Measurements from ENCODE around the gene CREB5. TPM values are rescaled to one million over a fixed set of nuclear protein-coding genes. Genes with fewer than 3 reads are reported as not detected.

Gene CREB5
- total and polyA plus RNA-seq, 2 of the 8 experiments (the other 6 are each of a cell fraction or from before 2014, with no cell fraction given) = 2.4 to 2.7 TPM

GRCh38 chr7:28573059-28573553 is 160.8 kb downstream of the CREB5 start:
- no peaks in the 10 kb centered on the region for H3K36me3 ChIP-seq (ENCODE audit: control insufficient read depth in 2 of 4, insufficient read depth in 4 of 4, low read length in 3 of 4)
- no peak overlapping the region for H2AK5ac ChIP-seq (ENCODE audit: low read depth, low read length)
- no peak overlapping the region for H2AFZ ChIP-seq (ENCODE audit: low read length)
- ChIA-PET POLR2A (ENCODE audit: partially characterized antibody) (no interaction called here), CTCF (ENCODE audit: partially characterized antibody) (interaction anchor here (0.6 to 2.7 kb wide), 3 partner anchors 15 to 651 kb away, joined by 3 to 6 read pairs (median 3); no protein-coding TSS in a partner anchor)
- H3K9ac ChIP-seq (replicated peaks in 1 of 4; ENCODE audit: extremely low read depth in 1 of 4, low read depth in 3 of 4, low read length in 3 of 4) = no peak overlapping the region
- H3K4ac ChIP-seq (replicated peaks; ENCODE audit: insufficient read length, low read depth, low read length) = no peak overlapping the region
- H3K9me3 ChIP-seq (ENCODE audit: insufficient read depth in 2 of 2, low read depth in 1 of 2, low read length in 1 of 2) = no peaks in the 10 kb centered on the region
- H4K91ac ChIP-seq (replicated peaks; ENCODE audit: insufficient read length, low read length) = peak overlapping the region; percentile 35
- H3K79me2 ChIP-seq (ENCODE audit: control insufficient read depth in 1 of 2, insufficient read depth in 2 of 2, low read length in 2 of 2) = no peaks in the 10 kb centered on the region
- H3K23me2 ChIP-seq (ENCODE audit: low read depth, low read length) = no peaks in the 10 kb centered on the region
- no peak overlapping the region for H2BK120ac ChIP-seq (replicated peaks; ENCODE audit: low read depth, low read length)
- WGBS, 2 experiments (ENCODE audit: extremely low coverage in 1 of 2, insufficient coverage in 1 of 2, insufficient read length in 1 of 2, insufficient replicate concordance in 2 of 2, low coverage in 1 of 2, low lambda C conversion rate in 2 of 2, missing lambda C conversion rate in 1 of 2) = 90% methylated on average over 6 of the region's 6 CpGs; no CpG with 5 or more reads in 1 of the 2 experiments
- no peak overlapping the region for H3K14ac ChIP-seq (ENCODE audit: insufficient read length)
- no peak overlapping the region for H3K27ac ChIP-seq (ENCODE audit: low read depth, low read length)
- H4K20me1 ChIP-seq (replicated peaks in 1 of 2; ENCODE audit: control insufficient read depth in 1 of 2, insufficient read depth in 2 of 2, low read length in 2 of 2) = no peaks in the 10 kb centered on the region
- H3K56ac ChIP-seq (replicated peaks; ENCODE audit: insufficient read length, low read depth, low read length) = no peak overlapping the region
- no peak for FAIRE-seq
- no peak overlapping the region for H3K4me3 ChIP-seq (ENCODE audit: extremely low read depth in 1 of 4, insufficient read depth in 2 of 4, low read depth in 3 of 4, low read length in 4 of 4)
- no peaks in the 10 kb centered on the region for H3K27me3 ChIP-seq (replicated peaks in 1 of 4; ENCODE audit: control insufficient read depth in 3 of 4, extremely low read depth in 1 of 4, insufficient read depth in 3 of 4, low read length in 3 of 4)
- H4K8ac ChIP-seq (ENCODE audit: extremely low read depth, insufficient read depth, low read length) = no peak overlapping the region
- H3K79me1 ChIP-seq (ENCODE audit: low read depth, low read length) = no peaks in the 10 kb centered on the region
- no peak overlapping the region for H2BK12ac ChIP-seq (ENCODE audit: low read depth, low read length)
- no peak for DNase-seq (ENCODE audit: low read depth in 1 of 2, low spot score in 2 of 2)
- H3K18ac ChIP-seq (ENCODE audit: extremely low read depth, low read length) = no peak overlapping the region
- H3K4me2 ChIP-seq (ENCODE audit: insufficient read depth in 1 of 2, low read depth in 2 of 2, low read length in 2 of 2) = no peak overlapping the region
- no peak overlapping the region for H4K5ac ChIP-seq (ENCODE audit: insufficient read length, low read depth, low read length)
- H2BK15ac ChIP-seq (ENCODE audit: low read length) = peak overlapping the region; percentile 32; the same call in 1 of the 2 replicates
- H3K23ac ChIP-seq (ENCODE audit: insufficient read length) = no peak overlapping the region
- peaks cover 2 to 10% (median 4%) of the 10 kb centered on the region in 4 experiments; a peak in 4 of 7 replicates for H3K4me1 ChIP-seq (replicated peaks in 1 of 4; ENCODE audit: control insufficient read depth in 3 of 4, insufficient read depth in 4 of 4, low read length in 3 of 4)
- TF ChIP-seq POLR2AphosphoS5 (IDR thresholded peaks at IDR 0.05; ENCODE audit: low read depth, low read length) (no peak), KDM5A (IDR thresholded peaks at IDR 0.05; ENCODE audit: low read length) (no peak), SIRT6 (IDR thresholded peaks at IDR 0.05; ENCODE audit: low read length) (no peak), E2F6 (IDR thresholded peaks at IDR 0.05) (no peak), RAD21 (IDR thresholded peaks at IDR 0.05 in 1 of 2, conservative IDR thresholded peaks at IDR 0.05 in 1 of 2; ENCODE audit: low read depth in 2 of 2, low read length in 2 of 2) (no peak)
- no peak overlapping the region for H2BK20ac ChIP-seq (ENCODE audit: low read length)
- no peak overlapping the region for H2BK5ac ChIP-seq (ENCODE audit: low read depth, low read length)
